ENCODE measurements around the gene CWC27. TPM values are rescaled to one million over a fixed set of nuclear protein-coding genes. Genes with fewer than 3 reads are reported as not detected.

CWC27 gene
- total and polyA plus RNA-seq, 2 of the 13 experiments (the other 11 are each of a cell fraction or from before 2014, with no cell fraction given) = 21.1 to 25.7 TPM

DNA sequence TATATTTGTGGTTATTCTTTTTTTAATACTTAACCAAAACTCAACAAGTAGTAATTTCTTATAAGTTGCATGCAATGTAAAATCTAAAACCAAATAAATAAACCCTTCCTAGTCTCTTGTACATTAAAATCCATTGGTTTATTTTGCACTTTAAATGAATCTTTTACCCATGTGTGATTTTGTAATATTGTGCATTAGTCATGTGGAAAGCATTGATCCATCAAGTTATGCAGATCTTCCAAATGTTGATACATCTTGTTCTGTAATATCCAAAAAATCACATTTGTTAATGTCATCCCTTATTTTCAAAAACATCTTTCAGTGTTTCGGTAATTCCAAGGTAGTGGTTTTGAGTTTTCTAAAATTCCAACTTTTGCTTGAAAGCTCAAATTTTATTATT, 63.3 kb downstream of the CWC27 start:
- intact Hi-C loops (cut with micrococcal nuclease; ENCODE audit: unreplicated experiment) = no loop called here

More for the DNA sequence above, 63.3 kb downstream of the CWC27 start:
- no peak for TF ChIP-seq ZNF484 (CRISPR knock-in tag; IDR thresholded peaks at IDR 0.05; ENCODE audit: borderline replicate concordance, low read depth)
- no peak for TF ChIP-seq HNF4G (IDR thresholded peaks at IDR 0.05; ENCODE audit: borderline replicate concordance, low read depth, low read length)
- TF ChIP-seq HNF4G (CRISPR knock-in tag; IDR thresholded peaks at IDR 0.05; ENCODE audit: borderline replicate concordance, low read depth) = no peak
- TF ChIP-seq NFYC (CRISPR knock-in tag; IDR thresholded peaks at IDR 0.05) = no peak
- TF ChIP-seq, protein P1, sequence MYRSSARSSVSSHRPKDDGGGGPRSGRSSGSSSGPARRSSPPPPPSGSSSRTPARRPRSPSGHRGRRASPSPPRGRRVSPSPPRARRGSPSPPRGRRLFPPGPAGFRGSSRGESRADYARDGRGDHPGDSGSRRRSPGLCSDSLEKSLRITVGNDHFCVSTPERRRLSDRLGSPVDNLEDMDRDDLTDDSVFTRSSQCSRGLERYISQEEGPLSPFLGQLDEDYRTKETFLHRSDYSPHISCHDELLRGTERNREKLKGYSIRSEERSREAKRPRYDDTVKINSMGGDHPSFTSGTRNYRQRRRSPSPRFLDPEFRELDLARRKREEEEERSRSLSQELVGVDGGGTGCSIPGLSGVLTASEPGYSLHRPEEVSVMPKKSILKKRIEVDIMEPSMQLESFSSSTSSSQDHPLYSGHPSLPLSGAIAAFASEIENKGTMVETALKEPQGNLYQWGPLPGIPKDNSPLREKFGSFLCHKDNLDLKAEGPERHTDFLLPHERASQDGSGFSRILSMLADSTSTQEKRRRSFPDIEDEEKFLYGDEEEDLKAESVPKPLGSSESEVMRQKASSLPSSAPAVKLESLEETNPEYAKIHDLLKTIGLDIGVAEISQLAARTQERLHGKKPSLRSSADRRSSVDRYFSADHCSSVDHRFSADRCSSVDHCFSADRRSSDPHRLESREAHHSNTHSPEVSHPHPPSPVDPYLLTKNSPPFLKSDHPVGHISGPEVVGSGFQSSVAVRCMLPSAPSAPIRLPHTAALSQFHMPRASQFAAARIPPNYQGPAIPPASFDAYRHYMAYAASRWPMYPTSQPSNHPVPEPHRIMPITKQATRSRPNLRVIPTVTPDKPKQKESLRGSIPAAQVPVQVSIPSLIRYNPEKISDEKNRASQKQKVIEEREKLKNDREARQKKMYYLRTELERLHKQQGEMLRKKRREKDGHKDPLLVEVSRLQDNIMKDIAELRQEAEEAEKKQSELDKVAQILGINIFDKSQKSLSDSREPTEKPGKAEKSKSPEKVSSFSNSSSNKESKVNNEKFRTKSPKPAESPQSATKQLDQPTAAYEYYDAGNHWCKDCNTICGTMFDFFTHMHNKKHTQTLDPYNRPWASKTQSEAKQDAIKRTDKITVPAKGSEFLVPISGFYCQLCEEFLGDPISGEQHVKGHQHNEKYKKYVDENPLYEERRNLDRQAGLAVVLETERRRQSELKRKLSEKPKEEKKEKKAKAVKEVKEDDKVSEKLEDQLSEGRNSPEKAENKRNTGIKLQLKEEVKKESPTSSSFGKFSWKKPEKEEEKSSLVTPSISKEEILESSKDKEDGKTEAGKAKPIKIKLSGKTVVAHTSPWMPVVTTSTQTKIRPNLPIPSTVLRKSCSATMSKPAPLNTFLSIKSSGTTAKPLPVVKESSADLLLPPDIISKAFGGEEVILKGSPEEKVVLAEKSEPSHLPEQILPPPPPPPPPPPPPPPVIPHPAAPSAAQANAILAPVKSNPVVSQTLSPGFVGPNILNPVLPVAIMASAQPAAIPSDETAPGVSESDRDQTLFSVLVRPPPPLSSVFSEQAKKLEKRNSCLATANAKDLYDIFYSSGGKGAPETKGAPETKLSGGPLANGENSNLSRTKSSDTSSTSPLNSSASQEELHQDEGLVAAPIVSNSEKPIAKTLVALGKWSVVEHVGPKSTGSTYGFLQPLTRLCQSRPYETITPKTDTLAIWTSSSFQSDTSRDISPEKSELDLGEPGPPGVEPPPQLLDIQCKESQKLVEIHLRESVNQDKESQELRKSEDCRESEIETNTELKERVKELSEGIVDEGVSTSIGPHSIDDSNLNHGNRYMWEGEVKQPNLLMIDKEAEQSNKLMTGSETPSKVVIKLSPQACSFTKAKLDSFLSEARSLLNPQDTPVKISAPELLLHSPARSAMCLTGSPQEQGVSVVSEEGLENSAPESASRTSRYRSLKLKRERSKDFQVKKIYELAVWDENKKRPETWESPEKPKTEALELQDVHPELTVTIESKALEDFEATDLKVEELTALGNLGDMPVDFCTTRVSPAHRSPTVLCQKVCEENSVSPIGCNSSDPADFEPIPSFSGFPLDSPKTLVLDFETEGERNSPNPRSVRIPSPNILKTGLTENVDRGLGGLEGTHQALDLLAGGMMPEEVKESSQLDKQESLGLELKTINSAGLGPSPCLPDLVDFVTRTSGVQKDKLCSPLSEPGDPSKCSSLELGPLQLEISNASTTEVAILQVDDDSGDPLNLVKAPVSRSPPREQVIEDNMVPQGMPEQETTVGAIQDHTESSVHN (CRISPR knock-in tag; IDR thresholded peaks at IDR 0.05) = no peak
- TF ChIP-seq RXRA (CRISPR knock-in tag; IDR thresholded peaks at IDR 0.05) = no peak
- TF ChIP-seq, protein P2, sequence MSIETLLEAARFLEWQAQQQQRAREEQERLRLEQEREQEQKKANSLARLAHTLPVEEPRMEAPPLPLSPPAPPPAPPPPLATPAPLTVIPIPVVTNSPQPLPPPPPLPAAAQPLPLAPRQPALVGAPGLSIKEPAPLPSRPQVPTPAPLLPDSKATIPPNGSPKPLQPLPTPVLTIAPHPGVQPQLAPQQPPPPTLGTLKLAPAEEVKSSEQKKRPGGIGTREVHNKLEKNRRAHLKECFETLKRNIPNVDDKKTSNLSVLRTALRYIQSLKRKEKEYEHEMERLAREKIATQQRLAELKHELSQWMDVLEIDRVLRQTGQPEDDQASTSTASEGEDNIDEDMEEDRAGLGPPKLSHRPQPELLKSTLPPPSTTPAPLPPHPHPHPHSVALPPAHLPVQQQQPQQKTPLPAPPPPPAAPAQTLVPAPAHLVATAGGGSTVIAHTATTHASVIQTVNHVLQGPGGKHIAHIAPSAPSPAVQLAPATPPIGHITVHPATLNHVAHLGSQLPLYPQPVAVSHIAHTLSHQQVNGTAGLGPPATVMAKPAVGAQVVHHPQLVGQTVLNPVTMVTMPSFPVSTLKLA (IDR thresholded peaks at IDR 0.05) = peak; percentile 46
- no peak for TF ChIP-seq SMARCC2 (IDR thresholded peaks at IDR 0.05)
- POLR2A ChIA-PET = no interaction called here
- FAIRE-seq (no peak), DNase-seq (ENCODE audit: low spot score) (no peak), ATAC-seq (no peak)
- Histone ChIP-seq H4K20me1 (ENCODE audit: insufficient read depth, low read length) (no peaks in the 10 kb centered on the region), H3K9me3 (ENCODE audit: low read length) (no peaks in the 10 kb centered on the region), H3K36me3 (replicated peaks in 1 of 2; ENCODE audit: control insufficient read depth in 1 of 2, insufficient read depth in 2 of 2, low read length in 2 of 2) (no peaks in the 10 kb centered on the region), H3K27ac (ENCODE audit: extremely low read length, insufficient read depth, low read length) (no peak overlapping the region), H3K79me2 (ENCODE audit: insufficient read depth, low read length) (no peaks in the 10 kb centered on the region), H3K9ac (ENCODE audit: insufficient read depth, low read depth, low read length) (no peak overlapping the region), H3K4me1 (ENCODE audit: insufficient read depth, low read length) (peaks cover 7% of the 10 kb centered on the region; the same call in 1 of the 2 replicates), H3K4me3 (replicated peaks in 1 of 3; ENCODE audit: insufficient read depth in 1 of 3, low read depth in 2 of 3, low read length in 3 of 3) (no peak overlapping the region), H3K4me2 (ENCODE audit: low read depth, low read length) (no peak overlapping the region), H3K27me3 (ENCODE audit: control insufficient read depth in 1 of 2, insufficient read depth in 2 of 2, low read length in 2 of 2) (no peaks in the 10 kb centered on the region), H2AFZ (ENCODE audit: low read length) (no peak overlapping the region)
- 98% methylated on average over 1 of the region's 1 CpG for WGBS (ENCODE audit: low lambda C conversion rate)
- in situ Hi-C loops (cut with HindIII; ENCODE audit: extremely low pct_ligation_motif_present, low pct_unique_long_range_greater_than_20kb) = no loop called here
- no TSS peak for BruUV-seq (replicated peaks)
- CTCF ChIA-PET (ENCODE audit: low intra/inter-chr PET ratio, low total read pairs) = no interaction called here
